ENCODE data around the gene FXYD5. TPM values are rescaled to one million over a fixed set of nuclear protein-coding genes. Genes with fewer than 3 reads are reported as not detected.

The FXYD5 gene
- total and polyA plus RNA-seq, 2 donors (not counting 3 experiments of a cell fraction or from before 2014, with no cell fraction given) = 223 to 290 TPM

DNA sequence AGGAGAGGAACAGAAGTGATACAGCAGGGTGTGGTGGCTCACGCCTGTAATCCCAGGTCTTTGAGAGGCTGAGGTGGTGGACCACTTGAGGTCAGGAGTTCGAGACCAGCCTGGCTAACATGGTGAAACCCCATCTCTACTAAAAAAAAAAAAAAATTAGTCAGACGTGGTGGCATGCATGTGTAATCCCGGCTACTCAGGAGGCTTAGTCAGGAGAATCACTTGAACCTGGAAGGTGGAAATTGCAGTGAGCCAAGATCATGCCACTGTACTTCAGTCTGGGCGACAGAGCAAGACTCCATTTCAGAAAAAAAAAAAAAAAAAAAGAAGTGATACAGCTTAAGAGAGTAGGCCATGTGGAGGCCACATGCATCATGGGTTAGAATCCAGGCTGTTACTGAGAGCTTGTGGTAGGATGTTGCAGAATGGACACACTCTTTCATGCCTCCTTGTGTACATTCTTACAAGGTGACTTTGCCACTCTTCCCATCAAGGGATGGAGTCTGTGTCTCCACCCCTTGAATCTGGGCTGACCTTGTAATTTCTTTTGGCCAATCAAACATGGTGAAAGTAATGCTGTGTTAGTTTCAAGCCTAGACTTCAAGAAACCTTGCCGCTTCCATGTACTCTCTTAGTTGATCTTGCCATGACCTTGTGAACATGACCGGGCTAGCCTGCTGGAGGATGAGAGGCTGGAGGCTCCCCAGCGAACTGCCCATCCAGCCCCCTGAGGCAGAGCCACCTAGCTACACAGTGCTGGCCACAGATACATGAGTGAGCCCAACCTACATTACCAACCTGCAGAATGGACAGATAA is 61.7 kb downstream of the FXYD5 start:
- H3K36me3 ChIP-seq (ENCODE audit: control insufficient read depth in 2 of 2, extremely low read depth in 1 of 2, insufficient read depth in 2 of 2, low read length in 2 of 2) = no peaks in the 10 kb centered on the region
- no peak for TF ChIP-seq GATA2 (IDR thresholded peaks at IDR 0.05; ENCODE audit: insufficient read depth, insufficient read length, low read depth, low read length)
- no peak for TF ChIP-seq FOS (IDR thresholded peaks at IDR 0.05; ENCODE audit: borderline replicate concordance, insufficient read depth, low read length)
- no peak for TF ChIP-seq POLR2A (IDR thresholded peaks at IDR 0.05; ENCODE audit: low read depth, low read length)
- TF ChIP-seq, protein P1, sequence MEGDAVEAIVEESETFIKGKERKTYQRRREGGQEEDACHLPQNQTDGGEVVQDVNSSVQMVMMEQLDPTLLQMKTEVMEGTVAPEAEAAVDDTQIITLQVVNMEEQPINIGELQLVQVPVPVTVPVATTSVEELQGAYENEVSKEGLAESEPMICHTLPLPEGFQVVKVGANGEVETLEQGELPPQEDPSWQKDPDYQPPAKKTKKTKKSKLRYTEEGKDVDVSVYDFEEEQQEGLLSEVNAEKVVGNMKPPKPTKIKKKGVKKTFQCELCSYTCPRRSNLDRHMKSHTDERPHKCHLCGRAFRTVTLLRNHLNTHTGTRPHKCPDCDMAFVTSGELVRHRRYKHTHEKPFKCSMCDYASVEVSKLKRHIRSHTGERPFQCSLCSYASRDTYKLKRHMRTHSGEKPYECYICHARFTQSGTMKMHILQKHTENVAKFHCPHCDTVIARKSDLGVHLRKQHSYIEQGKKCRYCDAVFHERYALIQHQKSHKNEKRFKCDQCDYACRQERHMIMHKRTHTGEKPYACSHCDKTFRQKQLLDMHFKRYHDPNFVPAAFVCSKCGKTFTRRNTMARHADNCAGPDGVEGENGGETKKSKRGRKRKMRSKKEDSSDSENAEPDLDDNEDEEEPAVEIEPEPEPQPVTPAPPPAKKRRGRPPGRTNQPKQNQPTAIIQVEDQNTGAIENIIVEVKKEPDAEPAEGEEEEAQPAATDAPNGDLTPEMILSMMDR (IDR thresholded peaks at IDR 0.05; ENCODE audit: extremely low read depth in 1 of 2, insufficient read depth in 1 of 2, low read depth in 1 of 2, low read length in 2 of 2) = no peak
- no peak for TF ChIP-seq JUN (IDR thresholded peaks at IDR 0.05; ENCODE audit: borderline replicate concordance, insufficient read depth, insufficient read length, low read depth)
- no peak for TF ChIP-seq EZH2 (IDR thresholded peaks at IDR 0.05; ENCODE audit: borderline replicate concordance, low read depth, low read length, severe bottlenecking)
- no peak for TF ChIP-seq POLR2AphosphoS5 (IDR thresholded peaks at IDR 0.05; ENCODE audit: insufficient read depth, low read depth, low read length)
- TF ChIP-seq MYC (IDR thresholded peaks at IDR 0.05; ENCODE audit: low read depth, low read length) = no peak
- TF ChIP-seq, protein P2, sequence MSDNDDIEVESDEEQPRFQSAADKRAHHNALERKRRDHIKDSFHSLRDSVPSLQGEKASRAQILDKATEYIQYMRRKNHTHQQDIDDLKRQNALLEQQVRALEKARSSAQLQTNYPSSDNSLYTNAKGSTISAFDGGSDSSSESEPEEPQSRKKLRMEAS (IDR thresholded peaks at IDR 0.05; ENCODE audit: insufficient read depth, insufficient read length) = no peak
- H3K79me2 ChIP-seq (ENCODE audit: control insufficient read depth, insufficient read depth, low read length) = no peaks in the 10 kb centered on the region
- H3K4me2 ChIP-seq (ENCODE audit: insufficient read depth, low read length) = no peak overlapping the region
- intact Hi-C loops (cut with micrococcal nuclease) (no loop called here), dilution Hi-C loops (cut with MboI; ENCODE audit: extremely low pct_ligation_motif_present, low sequenced_read_pairs) (no loop called here)
- H4K20me1 ChIP-seq (replicated peaks; ENCODE audit: control insufficient read depth, extremely low read depth, insufficient read depth, low read length) = no peaks in the 10 kb centered on the region
- no TSS peak for BruUV-seq (replicated peaks)
- H3K9me3 ChIP-seq (replicated peaks; ENCODE audit: control insufficient read depth, insufficient read depth, low read length) = no peaks in the 10 kb centered on the region
- H3K9me1 ChIP-seq (replicated peaks; ENCODE audit: control insufficient read depth, extremely low read depth, insufficient read depth, low read length) = no peaks in the 10 kb centered on the region
- FAIRE-seq = no peak
- no peak overlapping the region for H3K4me3 ChIP-seq (replicated peaks in 1 of 3; ENCODE audit: insufficient read depth in 1 of 3, low read depth in 1 of 3, low read length in 3 of 3)
- no peak overlapping the region for H3K9ac ChIP-seq (replicated peaks; ENCODE audit: extremely low read depth, insufficient read depth, low read length)
- peaks cover 0 to 4% of the 10 kb centered on the region in 2 experiments for H3K27me3 ChIP-seq (ENCODE audit: control insufficient read depth in 2 of 2, insufficient read depth in 2 of 2, low read length in 2 of 2)
- ChIA-PET CTCF (interaction anchor here (1.5 kb wide), 1 partner anchor 149 kb away, joined by 3 read pairs; no protein-coding TSS in a partner anchor), POLR2A (no interaction called here)
- H2AFZ ChIP-seq (ENCODE audit: low read depth, low read length) = no peak overlapping the region
- DNase-seq (ENCODE audit: low read depth, low spot score) = no peak
- peaks cover 16% of the 10 kb centered on the region for H3K4me1 ChIP-seq (ENCODE audit: control insufficient read depth, extremely low read depth, insufficient read depth, low read length)
- no peak overlapping the region for H3K27ac ChIP-seq (ENCODE audit: insufficient read depth, low read depth, low read length)

Measured in endothelial cell of umbilical vein (primary cell).